ENCODE results near the gene GRM7. TPM values are rescaled to one million over a fixed set of nuclear protein-coding genes. Genes with fewer than 3 reads are reported as not detected.

Gene GRM7
- total and polyA plus RNA-seq, 2 experiments from 2014 or later, result 0.40 TPM; not detected in 1

DNA sequence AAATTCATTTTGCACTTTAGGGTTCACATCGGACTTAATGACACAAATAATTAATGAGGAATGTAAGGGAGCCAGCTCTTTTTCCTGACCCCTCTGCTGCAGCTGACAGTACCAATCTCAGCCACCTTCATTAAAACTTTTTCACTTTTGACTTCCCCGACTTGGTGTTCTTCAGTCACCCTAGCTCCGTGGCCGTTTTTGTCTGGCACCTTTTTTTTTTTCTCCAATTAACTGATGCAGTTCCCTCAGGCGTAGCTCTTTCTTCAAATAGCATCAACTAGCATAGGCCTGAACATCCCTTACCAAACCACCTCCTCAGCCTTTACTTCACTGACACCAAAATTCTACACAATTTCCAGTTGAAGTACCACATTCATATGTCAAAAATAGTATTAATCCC, 350.8 kb downstream of the GRM7 start:
- Mint-ChIP-seq H3K27me3 (ENCODE audit: insufficient read depth, low read depth, poor library complexity) (no peaks in the 10 kb centered on the region), H3K4me3 (no peak overlapping the region), H3K36me3 (ENCODE audit: low read depth) (no peaks in the 10 kb centered on the region), H3K27ac (no peak overlapping the region), H3K4me1 (peaks cover 1% of the 10 kb centered on the region; the same call in 2 of the 3 replicates), H3K9me3 (peaks cover 74% of the 10 kb centered on the region)
- H3K4me3 ChIP-seq, result no peak overlapping the region
- H3K4me2 ChIP-seq, result no peak overlapping the region
- H3K27ac ChIP-seq (ENCODE audit: low read depth), result no peak overlapping the region
- TF ChIP-seq POLR2AphosphoS5 (IDR thresholded peaks at IDR 0.05; ENCODE audit: low read depth) (no peak), ZNF462 (CRISPR knock-in tag; IDR thresholded peaks at IDR 0.05) (no peak), JUNB (IDR thresholded peaks at IDR 0.05; ENCODE audit: unreplicated experiment) (no peak), EZH2 (IDR thresholded peaks at IDR 0.05; ENCODE audit: low read depth, unreplicated experiment) (no peak), NANOG (IDR thresholded peaks at IDR 0.05; ENCODE audit: borderline replicate concordance) (no peak), ZNF331 (CRISPR knock-in tag; IDR thresholded peaks at IDR 0.05; ENCODE audit: low read depth) (no peak), CREB1 (CRISPR knock-in tag; IDR thresholded peaks at IDR 0.05; ENCODE audit: low read depth) (no peak), STAT1 (IDR thresholded peaks at IDR 0.05; ENCODE audit: unreplicated experiment) (no peak), CTCF (conservative IDR thresholded peaks at IDR 0.05; ENCODE audit: low read depth in 2 of 2) (no peak), ZNF114 (CRISPR knock-in tag; IDR thresholded peaks at IDR 0.05) (no peak), EZH2phosphoT487 (IDR thresholded peaks at IDR 0.05; ENCODE audit: unreplicated experiment) (no peak)
- TF ChIP-seq, protein P1, sequence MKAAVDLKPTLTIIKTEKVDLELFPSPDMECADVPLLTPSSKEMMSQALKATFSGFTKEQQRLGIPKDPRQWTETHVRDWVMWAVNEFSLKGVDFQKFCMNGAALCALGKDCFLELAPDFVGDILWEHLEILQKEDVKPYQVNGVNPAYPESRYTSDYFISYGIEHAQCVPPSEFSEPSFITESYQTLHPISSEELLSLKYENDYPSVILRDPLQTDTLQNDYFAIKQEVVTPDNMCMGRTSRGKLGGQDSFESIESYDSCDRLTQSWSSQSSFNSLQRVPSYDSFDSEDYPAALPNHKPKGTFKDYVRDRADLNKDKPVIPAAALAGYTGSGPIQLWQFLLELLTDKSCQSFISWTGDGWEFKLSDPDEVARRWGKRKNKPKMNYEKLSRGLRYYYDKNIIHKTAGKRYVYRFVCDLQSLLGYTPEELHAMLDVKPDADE (IDR thresholded peaks at IDR 0.05), result no peak
- TF ChIP-seq, protein P2, sequence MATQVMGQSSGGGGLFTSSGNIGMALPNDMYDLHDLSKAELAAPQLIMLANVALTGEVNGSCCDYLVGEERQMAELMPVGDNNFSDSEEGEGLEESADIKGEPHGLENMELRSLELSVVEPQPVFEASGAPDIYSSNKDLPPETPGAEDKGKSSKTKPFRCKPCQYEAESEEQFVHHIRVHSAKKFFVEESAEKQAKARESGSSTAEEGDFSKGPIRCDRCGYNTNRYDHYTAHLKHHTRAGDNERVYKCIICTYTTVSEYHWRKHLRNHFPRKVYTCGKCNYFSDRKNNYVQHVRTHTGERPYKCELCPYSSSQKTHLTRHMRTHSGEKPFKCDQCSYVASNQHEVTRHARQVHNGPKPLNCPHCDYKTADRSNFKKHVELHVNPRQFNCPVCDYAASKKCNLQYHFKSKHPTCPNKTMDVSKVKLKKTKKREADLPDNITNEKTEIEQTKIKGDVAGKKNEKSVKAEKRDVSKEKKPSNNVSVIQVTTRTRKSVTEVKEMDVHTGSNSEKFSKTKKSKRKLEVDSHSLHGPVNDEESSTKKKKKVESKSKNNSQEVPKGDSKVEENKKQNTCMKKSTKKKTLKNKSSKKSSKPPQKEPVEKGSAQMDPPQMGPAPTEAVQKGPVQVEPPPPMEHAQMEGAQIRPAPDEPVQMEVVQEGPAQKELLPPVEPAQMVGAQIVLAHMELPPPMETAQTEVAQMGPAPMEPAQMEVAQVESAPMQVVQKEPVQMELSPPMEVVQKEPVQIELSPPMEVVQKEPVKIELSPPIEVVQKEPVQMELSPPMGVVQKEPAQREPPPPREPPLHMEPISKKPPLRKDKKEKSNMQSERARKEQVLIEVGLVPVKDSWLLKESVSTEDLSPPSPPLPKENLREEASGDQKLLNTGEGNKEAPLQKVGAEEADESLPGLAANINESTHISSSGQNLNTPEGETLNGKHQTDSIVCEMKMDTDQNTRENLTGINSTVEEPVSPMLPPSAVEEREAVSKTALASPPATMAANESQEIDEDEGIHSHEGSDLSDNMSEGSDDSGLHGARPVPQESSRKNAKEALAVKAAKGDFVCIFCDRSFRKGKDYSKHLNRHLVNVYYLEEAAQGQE (IDR thresholded peaks at IDR 0.05; ENCODE audit: unreplicated experiment), result no peak
- no peak overlapping the region for H2AFZ ChIP-seq
- H3K36me3 ChIP-seq (ENCODE audit: insufficient read depth), result no peaks in the 10 kb centered on the region
- no peaks in the 10 kb centered on the region for H3F3A ChIP-seq (replicated peaks; ENCODE audit: low read depth)
- H3K4me1 ChIP-seq (ENCODE audit: insufficient read depth), result 0 out of 2 replicates have a peak, but pooled peaks cover 4% of the 10 kb centered on the region
- DNase-seq (ENCODE audit: low spot score), result no peak
- no peaks in the 10 kb centered on the region for H3K79me2 ChIP-seq (replicated peaks; ENCODE audit: insufficient read depth)
- H3K27me3 ChIP-seq (ENCODE audit: insufficient read depth), result no peaks in the 10 kb centered on the region
- ATAC-seq, result no peak
- H3K9me2 ChIP-seq (ENCODE audit: insufficient read depth), result no peaks in the 10 kb centered on the region
- no peaks in the 10 kb centered on the region for H4K20me1 ChIP-seq (replicated peaks; ENCODE audit: insufficient read depth)
